Adipose tissue (tissue), 3 donors: ENCODE measurements around the gene TMEM127. TPM values are rescaled to one million over a fixed set of nuclear protein-coding genes. Genes with fewer than 3 reads are reported as not detected.
"Not testable (repeated sequence)": the region's sequence is repeated elsewhere in the genome, so short reads cannot be mapped to it uniquely, and the experiment has no call there.

Experiments
- H3K27ac ChIP-seq: one replicate; pipeline ENCODE4 v1.5.1; 2013; ENCODE audit warnings: low read depth, low read length
- WGBS, 3 donors: extraction: QIAGEN DNeasy Blood & Tissue Kit; methylation state at CpG; one replicate each; pipeline ENCODE4 v1.1.7; 2013; 5-methylcytosine and 5-hydroxymethylcytosine counted together
- polyA plus RNA-seq, 3 donors: library from polyadenylated mRNA; stranded (reverse); fragments of 200-250 nt; gene quantifications; one replicate each; pipeline ENCODE4 v1.2.3, GENCODE V29; 2013
- donor health status: healthy with polysubstance abuse.
- donor health status: Bipolar disorder and iron deficiency.
- donor health status: healthy.

Gene TMEM127
- polyA plus RNA-seq, 3 donors: 12.3 to 27.7 (median 18.8) TPM

- no peak overlapping the region for H3K27ac ChIP-seq
- 51 to 88% (median 82%) methylated on average over 5 of the region's 5 CpGs for WGBS, 3 donors
Observed at GRCh38 chr2:96247896-96248295, 17.9 kb downstream of the TMEM127 start.

GRCh38 chr2:96247009-96247408, 18.8 kb downstream of the TMEM127 start:
- WGBS, 3 donors: 56 to 91% (median 56%) methylated on average over 3 of the region's 3 CpGs

DNA sequence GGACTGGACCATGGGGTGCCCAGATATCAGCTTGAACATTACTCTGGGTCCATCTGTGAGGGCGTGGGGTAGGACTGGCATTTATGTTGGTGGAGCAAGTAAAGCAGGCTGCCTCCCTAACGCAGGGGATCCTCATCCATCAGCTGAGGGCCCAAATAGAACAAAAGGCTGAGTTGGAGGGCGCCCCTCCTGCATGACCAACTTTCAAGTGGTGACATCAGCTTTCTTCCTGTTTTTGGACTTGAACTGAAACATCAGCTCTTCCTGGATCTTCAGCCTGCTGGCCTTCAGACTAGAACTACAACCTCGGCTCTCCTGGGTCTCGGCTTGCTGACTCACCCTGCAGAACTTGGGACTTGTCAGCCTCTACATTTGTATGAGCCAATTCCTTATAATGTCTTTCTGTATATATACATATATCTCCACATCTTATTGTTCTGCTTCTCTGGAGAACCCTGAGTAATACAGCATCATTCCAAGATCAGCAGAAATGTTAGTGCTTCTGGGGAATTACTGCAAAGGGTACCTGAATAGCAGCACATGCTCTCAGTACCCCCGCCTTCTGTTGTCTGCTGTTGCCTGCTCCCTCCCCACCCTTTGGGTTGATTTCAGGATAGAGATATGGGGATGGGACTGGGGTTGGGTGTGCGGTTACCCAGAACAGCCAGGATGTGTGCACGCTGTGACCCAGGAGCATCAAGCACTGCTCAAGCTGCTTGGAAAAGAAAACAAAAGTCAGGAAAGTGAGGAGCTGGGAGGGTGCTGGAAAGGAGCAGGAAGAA, 20.0 kb downstream of the TMEM127 start:
- H3K27ac ChIP-seq: no peak overlapping the region
- 74 to 88% (median 74%) methylated on average over 8 of the region's 8 CpGs for WGBS, 3 donors

More at GRCh38 chr2:96247009-96247408, 18.8 kb downstream of the TMEM127 start:
- H3K27ac ChIP-seq: no peak overlapping the region

- 81 to 96% (median 90%) methylated on average over 5 of the region's 5 CpGs for WGBS, 3 donors
- H3K27ac ChIP-seq: no peak overlapping the region
Observed at GRCh38 chr2:96243843-96244242, 22.0 kb downstream of the TMEM127 start.

DNA sequence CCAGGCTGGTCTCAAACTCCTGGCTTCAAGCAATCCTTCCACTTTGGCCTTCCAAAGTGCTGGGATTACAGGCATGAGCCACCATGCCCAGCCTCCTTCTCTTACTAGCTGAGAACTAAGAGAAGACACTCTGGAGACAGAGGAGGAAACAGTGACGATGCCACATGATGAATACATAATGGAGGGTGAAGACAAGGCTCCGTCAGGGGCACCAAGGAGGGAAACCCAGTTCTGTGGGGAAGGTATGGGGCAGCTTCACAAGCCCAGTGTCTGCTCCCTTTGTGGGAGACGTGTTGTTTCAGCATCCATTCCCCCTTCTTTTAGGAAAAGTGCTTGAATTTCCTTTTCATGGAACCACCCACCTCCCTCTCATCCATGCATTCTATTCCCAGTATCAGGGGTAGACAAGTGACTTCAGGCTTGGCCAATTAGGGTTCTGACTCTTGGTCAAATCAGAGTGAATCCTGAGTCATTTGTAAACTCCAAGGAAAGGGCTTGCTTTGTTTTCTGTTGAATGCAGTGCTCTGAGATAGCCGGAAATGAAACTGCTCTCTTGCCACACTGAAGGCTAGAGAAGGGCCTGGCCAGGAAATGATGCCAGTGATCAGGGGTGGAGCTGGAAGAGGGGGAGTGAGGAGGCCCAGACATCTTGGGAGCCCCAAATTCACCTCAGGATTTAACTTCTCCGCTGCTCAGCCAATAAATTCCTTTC, 23.7 kb downstream of the TMEM127 start:
- WGBS, 3 donors: 48 to 74% (median 51%) methylated on average over 5 of the region's 5 CpGs
- no peak overlapping the region for H3K27ac ChIP-seq

DNA sequence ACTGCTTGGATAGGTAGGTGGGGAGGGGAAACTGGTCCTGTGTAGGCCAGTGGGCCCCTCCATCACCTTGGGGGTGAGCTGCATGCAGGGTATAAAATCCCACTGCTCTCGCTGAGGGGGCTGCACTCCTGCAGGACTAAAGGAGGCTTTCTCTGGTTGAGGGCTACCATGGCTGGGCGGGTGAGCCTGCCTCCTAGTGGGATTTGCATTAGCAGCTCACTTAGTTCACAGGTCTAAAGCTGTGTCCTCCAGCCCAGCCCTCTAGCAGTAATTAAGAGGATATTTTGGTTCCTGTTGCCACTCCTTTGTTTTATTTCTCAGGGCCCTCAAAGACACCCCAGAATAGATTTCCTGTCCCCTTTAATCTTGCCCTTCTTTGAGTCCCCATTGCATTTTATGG, 24.6 kb downstream of the TMEM127 start:
- H3K27ac ChIP-seq: peak overlapping the region; percentile 9
- 82 to 94% (median 89%) methylated on average over 2 of the region's 2 CpGs for WGBS, 3 donors

- WGBS, 3 donors: 86 to 89% (median 89%) methylated on average over 9 of the region's 9 CpGs
- H3K27ac ChIP-seq: peak overlapping the region; percentile 9
Observed at GRCh38 chr2:96240341-96241038, 25.3 kb downstream of the TMEM127 start.

- 92 to 93% (median 92%) methylated on average over 9 of the region's 9 CpGs for WGBS, 3 donors
- H3K27ac ChIP-seq: no peak overlapping the region
Observed at GRCh38 chr2:96239745-96240264, 26.0 kb downstream of the TMEM127 start.

GRCh38 chr2:96239091-96239490, 26.7 kb downstream of the TMEM127 start:
- H3K27ac ChIP-seq: no peak overlapping the region
- whole genome bisulfite sequencing, 3 donors: 85 to 93% (median 88%) methylated on average over 3 of the region's 3 CpGs

GRCh38 chr2:96238266-96238665, 27.5 kb downstream of the TMEM127 start:
- 95 to 100% (median 98%) methylated on average over 3 of the region's 3 CpGs for WGBS, 3 donors
- no peak overlapping the region for H3K27ac ChIP-seq

- no peak overlapping the region for H3K27ac ChIP-seq
- WGBS, 3 donors: 93 to 98% (median 93%) methylated on average over 1 of the region's 1 CpG
Observed at GRCh38 chr2:96236882-96237281, 28.9 kb downstream of the TMEM127 start.

GRCh38 chr2:96233880-96234316, 31.9 kb downstream of the TMEM127 start:
- H3K27ac ChIP-seq: no peak overlapping the region
- WGBS, 3 donors: 78 to 87% (median 79%) methylated on average over 4 of the region's 4 CpGs

DNA sequence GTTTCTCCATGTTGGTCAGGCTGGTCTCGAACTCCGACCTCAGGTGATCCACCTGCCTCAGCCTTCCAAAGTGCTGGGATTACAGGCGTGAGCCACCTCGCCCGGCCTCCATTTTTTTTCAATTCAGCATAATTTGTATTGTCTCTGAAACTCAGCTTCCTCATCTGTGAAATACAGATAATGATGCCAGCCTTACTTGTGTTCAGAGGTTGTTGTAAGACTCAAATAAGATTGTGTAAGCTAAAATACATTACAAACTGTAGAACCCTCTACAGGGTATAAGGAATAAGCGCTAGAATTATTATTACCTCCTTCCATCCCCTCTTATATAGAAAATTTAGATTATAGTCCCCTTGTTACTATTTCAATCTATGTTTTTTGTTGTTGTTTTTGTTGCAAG, 32.4 kb downstream of the TMEM127 start:
- no peak overlapping the region for H3K27ac ChIP-seq
- 83 to 96% (median 85%) methylated on average over 6 of the region's 6 CpGs for WGBS, 3 donors

DNA sequence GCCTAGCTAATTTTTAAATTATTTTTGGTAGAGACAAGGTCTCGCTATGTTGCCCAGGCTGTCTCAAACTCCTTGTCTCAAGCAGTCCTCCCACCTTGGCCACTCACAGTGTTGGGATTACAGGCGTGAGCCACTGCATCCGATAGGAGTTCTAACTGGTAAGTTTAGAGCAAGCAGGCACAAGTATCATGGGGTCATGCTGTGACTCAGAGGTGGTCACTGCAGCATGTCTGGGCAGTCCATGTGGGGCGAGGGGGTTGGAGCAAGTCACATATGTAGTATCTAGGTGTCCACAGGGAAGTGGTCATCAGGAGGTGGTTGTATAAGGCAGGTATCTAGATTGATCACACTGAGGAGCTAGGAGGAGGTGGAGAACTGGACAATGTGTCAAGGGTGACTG, 34.5 kb downstream of the TMEM127 start:
- WGBS, 3 donors: 96 to 98% (median 97%) methylated on average over 4 of the region's 4 CpGs
- no peak overlapping the region for H3K27ac ChIP-seq

- 44 to 73% (median 51%) methylated on average over 3 of the region's 3 CpGs for WGBS, 3 donors
- H3K27ac ChIP-seq: no peak overlapping the region
Observed at GRCh38 chr2:96225016-96225533, 40.7 kb downstream of the TMEM127 start.

- H3K27ac ChIP-seq: not testable (repeated sequence)
- 43 to 77% (median 67%) methylated on average over 1 of the region's 1 CpG for WGBS, 3 donors
Observed at GRCh38 chr2:96221106-96221505, 44.7 kb downstream of the TMEM127 start.

DNA sequence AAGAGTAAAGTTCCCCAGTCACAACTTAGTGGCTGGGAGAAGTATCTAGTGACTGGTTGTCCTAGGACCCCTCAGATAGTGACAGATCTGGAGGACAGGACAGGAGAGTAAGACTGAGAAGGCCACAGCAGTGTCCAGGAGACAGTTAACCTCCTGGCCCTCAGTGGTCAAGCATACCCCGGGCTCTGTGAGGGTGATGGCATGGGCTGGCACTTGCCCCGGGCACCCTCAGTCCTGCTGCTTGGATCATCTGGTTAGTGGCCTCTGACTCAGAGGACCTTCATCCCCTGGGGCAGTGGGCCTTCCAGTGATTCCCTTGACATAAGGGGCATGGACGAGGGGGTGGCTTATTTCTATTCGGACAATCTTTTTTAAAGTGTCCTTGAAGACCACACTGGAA, 45.8 kb downstream of the TMEM127 start:
- 63 to 98% (median 95%) methylated on average over 4 of the region's 4 CpGs for WGBS, 3 donors
- not testable (repeated sequence) for H3K27ac ChIP-seq

DNA sequence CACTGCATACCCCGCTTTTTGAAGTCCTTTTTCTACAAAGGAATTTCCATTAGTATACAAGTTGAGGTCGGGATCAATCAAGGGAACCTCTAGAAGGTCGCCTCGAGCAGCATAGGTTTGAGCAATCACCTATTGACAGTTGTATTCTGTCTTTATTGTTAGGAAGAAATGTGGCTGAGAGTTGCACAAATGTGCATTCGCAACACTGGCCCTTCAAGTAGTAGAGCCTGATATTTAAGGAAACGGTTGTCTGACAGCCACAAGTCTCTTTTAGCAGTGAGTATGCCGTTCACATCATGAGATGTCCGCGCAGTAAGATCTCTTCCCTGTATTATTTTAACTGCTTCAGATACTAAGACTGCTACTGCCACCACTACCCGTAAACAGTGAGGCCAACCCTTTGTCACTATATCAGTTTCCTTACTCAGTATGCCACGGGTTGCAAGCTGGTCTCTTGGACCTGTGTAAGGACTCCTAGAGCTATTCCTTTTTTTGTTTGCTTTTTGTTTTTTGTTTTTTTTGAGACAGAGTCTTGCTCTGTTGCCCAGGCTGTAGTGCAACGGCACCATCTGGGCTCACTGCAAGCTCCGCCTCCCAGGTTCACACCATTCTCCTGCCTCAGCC, 47.2 kb downstream of the TMEM127 start:
- H3K27ac ChIP-seq: no peak overlapping the region
- 64 to 93% (median 74%) methylated on average over 13 of the region's 13 CpGs for WGBS, 3 donors
